Measurements from ENCODE around the gene CLK3.

Gene CLK3

DNA sequence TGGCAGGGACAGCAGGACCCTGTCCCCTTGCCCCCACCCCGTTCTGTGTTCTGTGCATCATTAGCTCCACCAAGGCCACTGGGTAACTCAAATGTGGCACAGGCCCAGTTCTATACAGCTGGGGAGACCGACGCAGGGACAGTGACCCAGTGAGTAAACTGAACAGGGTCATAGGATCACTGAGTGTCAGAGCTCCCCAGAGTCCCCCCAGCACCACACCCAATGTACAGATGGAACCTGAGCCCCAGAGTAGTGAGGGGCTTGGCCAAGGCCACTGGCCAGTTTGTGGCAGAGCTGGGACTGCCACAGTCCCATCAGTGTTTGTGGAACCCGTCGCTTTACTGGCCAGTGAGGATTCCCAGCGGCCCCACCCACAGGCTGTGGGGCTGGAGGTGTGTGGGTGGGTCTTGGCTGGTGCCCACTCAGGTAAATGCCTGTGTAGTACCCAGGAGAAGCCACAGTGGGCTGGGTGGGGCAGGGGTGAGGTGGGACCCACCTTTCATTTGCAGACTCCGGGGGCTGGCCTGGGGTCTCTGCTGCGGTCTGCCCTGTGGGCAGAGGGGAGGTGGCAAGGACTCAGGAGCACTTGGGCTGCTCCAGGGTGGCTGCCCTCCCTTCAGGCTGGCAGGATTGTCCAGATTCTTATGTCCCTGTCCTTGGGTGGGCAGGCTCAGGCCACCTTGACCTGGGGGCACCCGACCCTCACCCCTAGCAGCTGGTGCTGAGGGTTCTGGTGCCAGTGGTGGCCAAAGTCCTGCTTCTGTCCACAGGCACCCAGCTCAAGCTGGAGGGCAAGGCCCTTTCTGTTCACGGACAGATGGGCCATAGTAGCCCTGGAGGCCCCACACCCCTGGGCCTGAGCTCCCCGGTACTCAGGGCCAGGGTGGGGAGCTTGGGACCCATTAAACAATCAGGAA lies 11.6 kb upstream of the CLK3 start:
- no peak for DNase-seq

DNA sequence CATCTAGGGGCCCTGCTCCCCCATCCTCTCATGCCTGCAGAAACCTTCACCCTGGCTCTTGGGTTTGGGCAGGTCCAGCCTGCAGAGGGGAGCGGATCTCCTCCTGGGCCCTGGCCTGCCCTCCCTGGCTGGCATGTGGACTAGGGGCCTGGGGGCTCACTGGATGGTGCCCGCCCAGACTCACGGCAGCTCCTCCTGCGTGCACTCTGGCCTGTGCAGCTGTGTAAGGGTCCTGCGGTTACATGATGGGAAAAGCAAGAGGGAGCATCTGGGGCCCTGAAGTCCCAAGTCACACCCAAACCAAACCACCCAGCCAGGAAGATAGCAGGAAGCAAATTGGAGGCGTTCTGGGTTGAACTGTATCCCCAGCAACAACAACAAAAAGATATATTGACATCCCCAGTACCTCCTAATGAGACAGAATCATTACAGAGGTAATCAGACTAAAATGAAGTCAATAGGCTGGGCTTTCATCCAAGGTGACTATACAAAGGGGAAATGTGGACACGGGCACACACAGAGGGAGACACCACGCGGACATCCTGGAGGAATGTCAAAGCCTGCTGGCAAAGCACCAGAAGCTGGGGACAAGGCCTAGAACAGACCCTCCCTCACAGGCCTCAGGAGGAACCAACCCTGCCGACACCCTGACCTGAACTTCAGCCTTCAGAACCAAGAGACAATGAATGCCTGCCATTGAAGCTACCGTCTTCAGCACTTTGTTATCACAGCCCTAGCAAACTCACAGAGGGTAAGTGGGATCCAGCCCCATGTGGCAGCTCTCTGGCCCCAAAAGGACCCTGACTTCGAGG lies 10.4 kb upstream of the CLK3 start:
- DNase-seq: peak; percentile 81

DNA sequence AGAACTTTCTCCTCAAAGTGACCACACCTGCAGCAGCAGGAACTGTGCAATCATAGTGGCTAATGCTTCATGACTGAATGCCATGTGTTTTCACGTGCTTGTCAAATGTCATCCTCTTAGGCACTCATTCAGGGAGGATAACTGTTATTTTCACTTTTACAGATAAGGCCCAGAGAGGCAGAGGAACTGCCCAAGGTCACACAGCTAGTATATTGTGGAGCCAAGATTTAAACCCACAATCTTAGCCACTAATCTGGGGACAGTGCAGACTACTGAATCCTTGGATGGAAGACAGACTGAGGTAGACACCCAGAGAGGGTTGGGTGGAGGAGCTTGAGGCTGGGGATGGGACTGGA lies 9.9 kb upstream of the CLK3 start:
- DNase-seq: no peak

DNA sequence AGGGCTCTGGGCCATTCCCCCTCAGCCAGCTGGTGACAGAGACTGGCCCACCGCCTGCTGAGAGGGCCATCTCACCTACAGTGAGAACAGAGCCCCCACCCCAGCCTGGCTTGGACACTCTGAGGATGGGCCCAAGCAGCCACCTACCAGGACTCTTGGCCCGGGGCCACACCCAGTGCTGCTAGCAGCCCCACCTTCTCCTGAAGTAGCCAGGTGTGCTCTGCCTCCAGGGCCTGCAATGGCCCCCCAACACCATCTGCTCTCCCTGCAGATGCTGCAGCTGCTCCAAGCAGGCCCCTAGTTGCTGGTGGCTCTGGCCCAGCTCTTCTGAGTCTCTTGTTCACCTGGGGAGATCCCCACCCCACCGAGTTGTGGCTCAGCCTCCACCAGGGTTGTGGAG lies 6.8 kb upstream of the CLK3 start:
- peak; percentile 15 for DNase-seq

DNA sequence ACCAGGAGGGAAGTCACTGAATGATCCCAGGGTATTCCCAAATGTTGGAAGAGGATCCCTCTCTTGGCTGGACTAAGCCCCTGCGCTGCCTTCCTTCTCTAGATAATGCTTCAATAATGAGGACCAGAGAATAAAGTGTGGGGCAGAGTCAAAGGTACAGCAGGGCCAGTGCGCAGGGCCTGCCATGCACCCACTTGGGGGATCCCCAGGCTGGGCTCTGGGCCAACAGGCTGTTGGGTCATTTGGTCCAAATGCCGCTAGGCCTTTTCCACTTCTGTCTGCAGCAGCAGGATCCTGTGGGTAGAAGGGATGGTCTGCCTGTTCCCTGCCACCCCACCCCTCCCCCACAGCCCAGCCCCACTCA lies 5.7 kb upstream of the CLK3 start:
- DNase-seq: no peak

DNA sequence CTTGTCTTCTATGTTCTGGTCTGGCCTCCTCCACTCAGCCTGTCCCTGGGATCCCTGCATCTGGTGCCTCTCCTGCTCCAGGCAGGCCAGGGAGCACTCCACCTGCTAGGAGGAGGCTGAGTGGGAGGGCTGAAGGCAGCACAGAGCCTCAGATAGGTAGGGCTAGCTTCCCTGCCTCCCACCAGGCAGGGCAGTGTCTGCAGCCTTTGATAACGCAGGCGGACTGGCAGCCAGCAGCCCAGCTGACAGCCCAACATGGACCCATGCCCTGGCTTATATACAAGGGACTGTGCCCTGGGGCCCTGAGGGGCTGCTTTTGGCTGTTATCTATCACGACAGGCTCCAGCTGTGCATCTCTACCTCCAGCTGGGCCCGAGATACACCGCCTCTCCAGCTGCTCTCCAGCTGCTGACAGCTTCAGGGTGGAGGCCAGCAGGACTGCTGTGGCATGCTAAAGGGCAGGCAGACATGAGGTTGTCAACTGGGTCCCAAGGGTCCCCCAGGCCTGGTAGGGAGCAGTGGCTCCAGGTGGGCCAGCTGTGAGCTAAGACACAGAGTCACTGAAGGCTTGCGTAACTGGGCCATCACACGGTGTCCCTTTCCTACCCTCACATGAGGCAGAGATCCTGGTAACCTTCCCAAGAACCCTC lies 5.2 kb upstream of the CLK3 start:
- no peak for DNase-seq

DNA sequence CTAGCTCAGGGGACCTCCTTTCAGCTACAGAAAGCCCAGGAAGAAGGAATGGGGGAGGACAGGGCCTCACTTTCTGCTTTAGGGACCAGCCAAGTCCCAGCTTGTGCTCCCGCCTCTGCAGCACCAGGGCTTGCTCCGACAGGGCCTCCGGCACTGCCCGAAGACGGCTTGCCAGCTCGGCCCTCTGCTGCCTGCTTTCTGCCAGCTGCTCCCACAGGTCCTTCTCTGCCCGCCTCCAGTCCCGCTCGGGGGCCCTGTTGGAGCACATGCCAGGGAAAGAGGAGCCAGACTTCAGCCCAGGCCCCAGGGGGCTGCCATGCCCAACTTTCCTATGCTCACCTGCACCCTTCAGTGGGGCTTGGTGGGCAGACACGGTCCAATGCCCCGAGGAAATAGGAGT lies 4.3 kb upstream of the CLK3 start:
- DNase-seq: no peak

DNA sequence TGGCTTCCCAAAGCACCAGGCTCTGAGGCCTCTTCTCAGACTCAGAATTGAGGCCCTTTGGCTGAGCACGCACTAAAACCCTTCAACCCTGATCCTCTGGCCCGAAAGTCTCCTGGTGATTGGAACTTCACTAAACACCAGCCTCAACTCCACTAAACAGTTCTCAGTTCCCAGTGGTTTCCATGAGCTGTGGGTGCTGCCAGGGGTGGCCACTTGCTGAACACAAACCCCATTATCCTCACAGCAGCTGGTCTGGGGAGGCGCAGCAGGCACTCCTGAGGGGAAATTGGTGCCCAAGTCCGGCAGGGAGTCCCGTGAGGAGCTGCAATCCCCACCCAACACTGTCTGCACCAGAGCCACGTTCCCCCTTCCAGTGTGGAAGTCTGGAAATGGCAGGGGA lies 3.8 kb upstream of the CLK3 start:
- DNase-seq: no peak

DNA sequence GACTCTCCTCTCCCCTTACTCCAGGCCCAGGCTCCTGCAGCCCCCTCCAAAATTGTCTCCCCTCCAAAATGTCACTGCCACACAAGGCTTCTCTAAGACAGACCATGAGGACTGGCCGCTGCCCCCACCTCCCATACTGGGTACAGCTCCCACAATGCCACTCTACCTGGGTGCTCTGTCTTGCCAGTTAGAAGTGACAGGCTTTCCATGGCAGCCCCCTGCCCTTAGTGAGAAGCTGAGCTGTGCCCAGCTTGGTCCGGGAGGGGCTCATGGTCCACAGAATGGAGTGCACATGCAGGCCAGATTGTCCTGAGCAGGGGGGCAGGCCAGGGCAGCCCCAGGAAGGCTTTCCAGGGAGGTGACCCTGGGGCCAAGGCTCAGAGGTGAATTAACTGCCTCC lies 3.0 kb upstream of the CLK3 start:
- no peak for DNase-seq

DNA sequence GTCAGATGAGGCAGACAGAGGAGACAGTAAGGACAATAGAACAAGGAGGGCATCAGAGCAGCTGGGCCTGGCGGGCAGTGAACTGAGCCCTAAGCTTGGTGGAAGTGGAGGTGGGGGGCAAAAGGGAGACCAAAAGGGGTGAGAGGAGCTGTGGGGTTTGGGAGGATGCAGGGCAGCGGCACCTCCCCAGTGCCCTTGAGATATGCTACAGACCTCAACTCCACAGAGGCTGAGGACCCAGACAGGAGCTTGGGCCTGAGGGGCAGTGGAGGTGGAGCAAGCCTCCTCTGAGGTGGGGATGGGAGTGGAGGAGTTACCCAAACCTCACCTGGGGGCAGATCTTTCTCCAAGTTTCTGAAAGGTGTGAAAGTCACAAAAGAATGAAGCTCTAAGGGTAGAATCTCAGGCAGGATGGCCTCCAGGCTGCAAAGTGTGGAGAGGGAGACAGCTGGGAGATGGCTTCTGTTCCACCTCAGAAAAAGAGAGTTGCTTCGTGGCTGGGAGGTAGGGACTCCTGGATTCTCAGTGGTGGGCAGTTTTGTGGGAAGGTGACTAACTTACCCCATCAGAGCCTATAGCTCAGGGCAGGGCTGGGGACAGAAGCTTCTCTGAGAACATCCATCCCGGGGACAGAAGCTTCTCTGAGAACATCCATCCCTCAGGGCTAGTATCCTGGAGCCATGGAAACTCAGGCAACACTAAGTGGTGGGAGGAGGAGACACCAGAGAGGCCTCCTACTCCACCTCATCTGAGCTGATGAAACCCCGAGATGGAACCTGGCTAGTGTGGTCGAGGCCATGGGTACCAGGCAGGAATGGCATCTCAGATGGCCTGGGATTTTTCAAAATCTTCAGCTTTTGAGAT lies 2.3 kb upstream of the CLK3 start:
- DNase-seq: no peak

DNA sequence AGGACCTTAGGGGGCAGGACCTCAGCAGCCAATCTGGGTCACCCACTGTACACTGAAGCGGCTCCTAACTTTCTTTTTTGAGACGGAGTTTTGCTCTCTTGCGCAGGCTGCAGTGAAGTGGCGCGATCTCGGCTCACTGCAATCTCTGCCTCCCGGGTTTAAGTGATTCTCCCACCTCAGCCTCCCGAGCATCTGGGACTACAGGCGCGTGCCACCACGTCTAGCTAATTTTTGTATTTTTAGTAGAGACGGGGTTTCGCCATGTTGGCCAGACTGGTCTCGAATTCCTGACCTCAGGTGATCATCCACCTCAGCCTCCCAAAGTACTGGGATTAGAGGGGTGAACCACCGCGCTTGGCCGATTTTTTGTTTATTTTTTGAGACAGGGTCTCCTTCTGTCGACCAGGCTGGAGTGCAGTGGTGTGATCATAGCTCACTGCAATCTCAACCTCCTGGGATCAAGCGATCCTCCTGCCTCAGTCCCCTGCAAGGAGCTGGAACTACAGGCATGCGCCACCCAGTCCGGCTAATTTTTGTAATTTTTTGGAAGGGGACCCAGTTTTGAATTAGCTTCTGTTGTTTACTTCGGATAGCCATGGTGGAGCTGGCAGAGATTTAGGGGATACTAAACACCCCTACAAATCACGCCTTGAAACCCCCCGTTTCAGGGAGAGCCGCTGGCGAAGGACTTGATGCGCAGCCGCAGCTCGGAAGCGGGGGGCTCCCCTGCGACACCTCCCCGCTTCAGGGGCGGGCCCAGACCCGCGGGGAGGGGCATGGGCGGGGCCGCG lies 1.5 kb upstream of the CLK3 start:
- DNase-seq: no peak

DNA sequence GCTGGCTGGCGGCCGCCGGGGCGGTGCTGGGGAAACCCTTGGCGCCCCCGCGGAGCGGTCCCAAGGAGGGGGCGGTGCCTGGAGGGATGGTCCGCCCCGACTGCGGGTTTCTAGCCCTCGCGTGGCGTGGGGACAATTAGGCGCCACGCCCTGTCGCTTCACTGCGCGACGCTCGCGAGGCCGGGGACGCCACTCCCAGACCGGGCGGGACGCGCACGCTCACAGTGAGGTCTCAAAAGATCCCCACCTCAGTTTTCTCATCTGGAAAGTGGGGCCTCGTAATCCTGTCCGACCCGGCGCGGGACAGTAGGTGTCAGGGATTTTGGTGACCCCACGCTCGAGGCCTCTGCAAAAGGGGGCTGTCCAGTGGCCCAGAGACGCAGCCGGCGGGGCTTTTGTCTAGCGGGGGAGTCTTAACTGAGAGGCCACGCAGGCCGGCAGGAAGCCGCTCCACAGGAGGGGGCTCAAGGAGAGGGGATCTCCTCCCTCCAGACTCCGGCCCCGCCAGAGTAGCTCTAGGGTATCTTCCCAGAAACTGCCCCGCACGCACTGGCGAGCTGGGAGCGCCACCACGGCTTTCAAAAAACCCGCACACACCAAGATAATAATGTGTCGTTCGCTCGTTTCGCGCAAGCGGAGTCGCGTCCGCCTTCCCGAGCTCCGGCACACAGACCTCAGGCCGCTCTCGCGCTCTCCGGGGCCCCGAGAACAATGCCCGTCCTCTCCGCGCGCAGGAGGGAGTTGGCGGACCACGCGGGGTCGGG lies 710 bp upstream of the CLK3 start:
- peak; percentile 64 for DNase-seq

DNA sequence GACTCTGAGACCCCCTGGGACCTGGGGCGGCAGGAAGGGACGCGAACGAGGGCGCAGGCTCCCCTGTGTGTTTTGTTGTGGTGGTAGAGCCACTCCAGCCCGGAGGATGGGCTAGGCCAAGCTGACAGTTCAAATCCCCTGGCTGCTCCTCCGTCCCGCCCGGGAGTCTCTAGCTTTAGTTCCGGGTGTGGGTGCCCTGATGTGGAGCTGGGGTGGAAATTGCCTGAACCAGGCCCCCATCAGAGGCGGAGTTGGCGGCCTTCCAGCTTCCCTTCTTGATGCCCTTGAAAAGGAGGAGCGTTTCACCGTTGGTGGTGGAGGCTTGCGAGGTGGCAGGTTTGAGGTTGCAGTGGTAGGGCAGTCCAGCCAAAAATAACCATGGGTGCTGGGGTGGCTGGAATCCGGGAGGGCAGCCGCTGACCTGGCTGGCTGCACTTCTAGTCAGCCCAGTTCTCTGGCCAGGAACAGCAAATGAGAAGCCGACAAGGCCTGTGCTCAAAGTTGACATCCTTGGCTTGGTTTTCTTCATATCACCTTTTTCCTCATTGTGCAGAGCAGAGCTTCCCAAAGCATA lies 817 bp downstream of the CLK3 start:
- peak; percentile 10 for DNase-seq

DNA sequence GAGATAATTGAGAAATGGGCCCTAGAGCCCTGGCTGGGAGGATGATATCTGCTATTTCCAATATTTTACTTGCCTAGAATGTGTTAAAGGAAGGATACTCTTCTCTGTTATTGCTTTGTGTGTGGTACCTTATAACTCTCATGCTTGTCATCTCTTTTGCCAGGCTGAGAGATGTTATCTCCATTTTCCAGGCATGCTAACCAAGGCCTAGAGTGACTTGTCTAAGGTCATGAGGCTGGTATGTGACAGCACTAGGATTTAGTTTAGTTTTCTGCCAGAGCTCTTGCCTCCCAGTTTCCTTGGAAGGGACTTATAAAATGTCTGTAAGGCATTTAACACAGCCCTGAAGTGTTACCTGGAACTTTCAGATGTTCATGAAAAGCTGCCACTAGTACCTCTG lies 1.4 kb downstream of the CLK3 start:
- no peak for DNase-seq

DNA sequence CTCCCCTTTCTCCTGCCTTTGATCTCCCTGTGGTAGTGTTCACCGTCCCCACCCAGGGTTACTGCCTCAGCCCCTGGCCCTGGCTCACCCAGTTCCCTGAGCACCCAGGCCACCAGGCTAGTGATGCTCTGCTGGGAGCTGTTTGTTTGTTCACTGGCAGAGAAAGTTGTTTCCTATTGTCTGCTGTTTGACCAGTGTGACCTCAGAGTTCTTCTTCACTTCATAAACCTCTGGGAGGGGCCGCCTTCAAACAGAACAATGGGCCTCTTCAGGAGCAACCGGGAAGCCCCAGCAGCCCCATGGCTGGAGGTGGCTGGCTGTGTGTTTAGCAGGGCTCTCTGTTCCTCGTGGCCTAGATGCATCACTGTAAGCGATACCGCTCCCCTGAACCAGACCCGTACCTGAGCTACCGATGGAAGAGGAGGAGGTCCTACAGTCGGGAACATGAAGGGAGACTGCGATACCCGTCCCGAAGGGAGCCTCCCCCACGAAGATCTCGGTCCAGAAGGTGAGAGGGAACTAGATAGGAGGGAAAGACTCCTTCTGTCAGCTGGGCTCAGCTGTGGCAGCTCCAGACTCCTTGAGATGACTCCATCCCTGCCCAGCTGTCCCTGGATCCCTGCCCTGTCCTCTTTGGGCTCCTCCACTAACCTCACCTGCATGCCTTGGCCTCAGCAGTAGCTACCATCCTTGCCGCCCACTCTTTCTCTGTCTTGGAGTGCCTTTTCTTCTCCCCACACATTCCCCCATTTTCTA lies 3.4 kb downstream of the CLK3 start:
- no peak for DNase-seq

DNA sequence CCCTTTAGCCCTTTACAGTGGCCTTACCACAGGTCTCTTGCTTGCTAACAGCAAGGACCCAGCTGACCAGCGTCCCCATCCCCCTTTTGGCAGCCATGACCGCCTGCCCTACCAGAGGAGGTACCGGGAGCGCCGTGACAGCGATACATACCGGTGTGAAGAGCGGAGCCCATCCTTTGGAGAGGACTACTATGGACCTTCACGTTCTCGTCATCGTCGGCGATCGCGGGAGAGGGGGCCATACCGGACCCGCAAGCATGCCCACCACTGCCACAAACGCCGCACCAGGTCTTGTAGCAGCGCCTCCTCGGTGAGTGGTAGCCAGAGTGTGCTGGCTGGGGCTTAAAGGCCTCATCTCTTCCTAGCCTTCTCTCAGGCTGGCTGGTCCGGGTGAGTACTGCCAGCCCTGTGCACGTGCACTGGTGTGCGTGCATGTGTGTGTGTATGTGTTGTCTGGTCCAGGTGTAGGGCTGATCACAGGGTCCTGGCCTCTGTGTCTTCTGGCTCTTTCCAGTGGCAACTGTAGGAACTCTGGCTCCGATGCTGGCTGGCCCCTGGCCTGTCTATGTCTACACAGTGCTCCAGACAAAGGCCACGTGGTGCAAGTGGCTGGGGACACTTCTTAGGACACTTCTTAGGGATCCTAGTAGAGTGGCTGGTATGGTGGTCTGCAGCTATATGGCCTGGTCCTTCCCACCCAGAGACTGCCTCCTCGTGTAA lies 4.4 kb downstream of the CLK3 start:
- no peak for DNase-seq

DNA sequence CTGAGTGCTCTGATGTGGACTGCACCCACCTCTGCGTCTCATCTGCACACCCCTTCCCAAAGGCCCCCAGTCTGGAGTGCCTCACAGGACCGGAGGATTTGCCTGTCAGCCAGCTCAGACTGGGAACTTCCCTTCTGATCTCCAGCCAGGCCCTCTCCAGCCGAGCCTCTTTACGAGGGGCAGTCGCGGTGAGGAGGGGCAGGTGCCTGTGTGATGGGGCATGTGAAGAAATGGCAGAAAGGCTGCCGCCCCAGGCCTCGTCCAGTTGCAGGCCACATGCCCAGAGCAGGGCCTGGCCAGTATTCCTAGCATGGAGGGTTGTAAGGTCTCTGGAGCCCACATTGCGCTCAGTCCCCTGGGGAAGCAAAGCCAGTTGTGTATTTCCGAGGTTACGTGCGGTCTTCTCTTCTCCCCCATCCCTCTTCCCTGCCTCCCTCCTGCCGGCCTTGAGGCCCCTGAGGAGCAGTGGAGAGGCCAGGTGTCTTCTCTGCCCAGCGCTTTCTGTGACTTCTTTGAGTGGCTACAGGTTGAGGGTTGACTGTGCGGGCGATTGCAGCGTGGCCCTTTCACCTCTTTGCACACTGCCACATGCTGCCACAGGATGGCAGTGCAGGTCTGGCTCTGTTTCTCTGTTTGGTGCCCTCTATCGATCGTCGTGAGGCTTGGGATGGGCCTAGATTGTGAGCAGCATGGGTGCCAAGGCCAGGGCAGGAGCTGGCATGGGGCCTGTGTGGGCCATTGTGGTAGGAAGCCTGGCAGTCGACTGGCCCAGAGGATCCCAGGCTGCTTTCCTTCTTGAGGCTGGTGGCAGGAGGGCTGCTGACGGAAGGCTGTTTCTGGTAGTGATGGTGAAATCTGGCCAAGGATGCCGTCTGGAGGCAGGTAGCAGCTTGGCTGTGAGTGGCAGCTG lies 5.3 kb downstream of the CLK3 start:
- DNase-seq: peak; percentile 3

DNA sequence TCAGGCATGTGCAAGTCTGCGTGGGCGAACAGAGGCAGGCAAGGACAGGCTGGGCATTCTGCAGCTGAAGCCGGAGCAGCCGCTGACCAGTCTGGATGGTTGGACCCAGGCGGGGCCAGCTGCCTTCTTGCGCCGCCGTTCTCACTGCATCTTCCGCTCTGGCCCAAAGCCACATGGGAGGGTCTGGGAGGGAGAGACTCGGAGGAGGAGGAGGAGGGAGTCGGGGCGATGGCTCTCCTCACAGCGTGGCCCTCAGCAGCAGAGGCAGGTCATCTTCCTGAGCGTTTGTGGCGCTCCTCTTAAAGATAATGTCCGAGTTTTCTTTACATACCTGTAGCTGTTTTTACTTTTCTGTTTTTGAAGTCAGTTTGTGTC lies 5.9 kb downstream of the CLK3 start:
- no peak for DNase-seq

Data from NCI-H146 (cell line).